Measurements from ENCODE around the gene CSF2RB. TPM values are rescaled to one million over a fixed set of nuclear protein-coding genes. Genes with fewer than 3 reads are reported as not detected.

Gene CSF2RB
- total and polyA plus RNA-seq, 12 donors = 0.81 to 20.8 (median 1.7) TPM

- Histone ChIP-seq H3K27ac (peak overlapping the region in 8 of 10 donors; percentile 3 to 87 (median 46)), H3K27me3 (peaks cover 0 to 37% (median 25%) of the 10 kb centered on the region in 7 donors), H3K9me3 (no peaks in the 10 kb centered on the region), H3K4me1 (peaks cover 0 to 28% (median 16%) of the 10 kb centered on the region in 9 donors), H3K4me3 (no peak overlapping the region), H3K36me3 (peaks cover 0 to 67% (median 0%) of the 10 kb centered on the region in 9 donors)
- ATAC-seq (peak in 3 of 8 donors; percentile 22 to 33 (median 24)), DNase-seq (no peak)
- no peak for TF ChIP-seq CTCF (IDR thresholded peaks at IDR 0.05)
- 54 to 57% methylated on average over 2 of the region's 2 CpGs for WGBS, 2 donors
- intact Hi-C loops (cut with DNase I) = loop anchor here in 5 of 10 donors (5.0 to 10.0 kb wide), 3 partner anchors 100 to 170 kb away; no protein-coding TSS in a partner anchor
These were observed 39.1 kb upstream of the CSF2RB start for GRCh38 chr22:36874309-36874696.

GRCh38 chr22:36874736-36875135 lies 38.7 kb upstream of the CSF2RB start:
- no peak overlapping the region for H3K4me3 ChIP-seq
- peak overlapping the region in 5 of 10 donors; percentile 30 to 87 (median 71) for H3K27ac ChIP-seq
- DNase-seq (no peak), ATAC-seq (no peak)
- peaks cover 0 to 33% (median 21%) of the 10 kb centered on the region in 7 donors for H3K27me3 ChIP-seq
- peaks cover 0 to 62% (median 0%) of the 10 kb centered on the region in 9 donors for H3K36me3 ChIP-seq
- peaks cover 0 to 28% (median 16%) of the 10 kb centered on the region in 9 donors for H3K4me1 ChIP-seq
- peaks cover 0 to under 1% (median 0%) of the 10 kb centered on the region in 11 donors for H3K9me3 ChIP-seq
- WGBS, 2 donors = 83 to 87% methylated on average over 8 to 9 of the region's 9 CpGs
- no peak for TF ChIP-seq CTCF (IDR thresholded peaks at IDR 0.05)
- intact Hi-C loops (cut with DNase I) = loop anchor here in 6 of 10 donors (5.0 to 10.0 kb wide), 3 partner anchors 100 to 170 kb away; no protein-coding TSS in a partner anchor

GRCh38 chr22:36875741-36876140 lies 37.7 kb upstream of the CSF2RB start:
- H3K4me1 ChIP-seq = peaks cover 0 to 28% (median 16%) of the 10 kb centered on the region in 9 donors
- H3K27me3 ChIP-seq = peaks cover 0 to 24% (median 11%) of the 10 kb centered on the region in 7 donors
- H3K27ac ChIP-seq = peak overlapping the region in 1 of 10 donors; percentile 87
- peaks cover 0 to 52% (median 0%) of the 10 kb centered on the region in 9 donors for H3K36me3 ChIP-seq
- TF ChIP-seq CTCF (IDR thresholded peaks at IDR 0.05) = no peak
- H3K9me3 ChIP-seq = peaks cover 0 to 11% (median 0%) of the 10 kb centered on the region in 11 donors
- intact Hi-C loops (cut with DNase I) = loop anchor here in 4 of 10 donors (5.0 to 10.0 kb wide), 3 partner anchors 99 to 169 kb away; no protein-coding TSS in a partner anchor
- ATAC-seq (no peak), DNase-seq (no peak)
- H3K4me3 ChIP-seq = no peak overlapping the region
- WGBS, 2 donors = 70 to 81% methylated on average over 6 of the region's 6 CpGs

GRCh38 chr22:36879775-36880174 lies 33.7 kb upstream of the CSF2RB start:
- peaks cover 0 to 34% (median 0%) of the 10 kb centered on the region in 9 donors for H3K36me3 ChIP-seq
- intact Hi-C loops (cut with DNase I) = loop anchor here in 4 of 10 donors (5.0 to 10.0 kb wide), 3 partner anchors 95 to 165 kb away; no protein-coding TSS in a partner anchor
- H3K4me1 ChIP-seq = peaks cover 0 to 17% (median under 1%) of the 10 kb centered on the region in 9 donors
- peaks cover 0 to 16% (median 7%) of the 10 kb centered on the region in 7 donors for H3K27me3 ChIP-seq
- DNase-seq (no peak), ATAC-seq (no peak)
- no peak overlapping the region for H3K27ac ChIP-seq
- H3K4me3 ChIP-seq = no peak overlapping the region
- H3K9me3 ChIP-seq = peaks cover 0 to 35% (median 15%) of the 10 kb centered on the region in 11 donors
- WGBS, 2 donors = 59 to 70% methylated on average over 7 of the region's 7 CpGs
- TF ChIP-seq CTCF (IDR thresholded peaks at IDR 0.05) = no peak
